ENCODE results near the gene RNF175. TPM values are rescaled to one million over a fixed set of nuclear protein-coding genes. Genes with fewer than 3 reads are reported as not detected.

RNF175 gene
- total and polyA plus RNA-seq, 10 donors = 0.26 to 1.9 (median 0.46) TPM; not detected in 1

DNA sequence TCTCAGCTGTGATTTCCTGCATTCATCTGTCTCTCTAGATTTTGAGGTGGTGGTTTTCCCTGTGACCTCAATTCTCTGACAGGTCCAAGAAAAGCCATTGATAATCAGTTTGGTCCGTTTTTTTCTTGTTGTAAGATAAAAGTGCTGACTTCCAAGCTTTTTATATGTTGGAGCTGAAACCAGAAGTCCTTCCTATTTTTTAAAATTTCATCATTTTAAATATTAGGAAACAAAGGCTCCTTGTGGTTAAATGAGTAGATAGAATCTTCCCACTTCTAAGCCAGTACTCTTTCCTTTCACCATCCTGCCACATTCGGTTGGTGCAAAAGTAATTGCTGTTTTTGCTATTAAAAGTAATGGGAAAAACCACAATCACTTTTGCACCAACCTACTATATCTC is 18.3 kb downstream of the RNF175 start:
- Histone ChIP-seq H3K27ac (peak overlapping the region in 2 of 8 donors; percentile 6 to 18), H3K4me3 (no peak overlapping the region), H3K36me3 (no peaks in the 10 kb centered on the region), H3K9me3 (peaks cover 0 to 21% (median 8%) of the 10 kb centered on the region in 8 donors), H3K27me3 (replicated peaks in 1 of 7) (no peaks in the 10 kb centered on the region), H3K4me1 (peaks cover 0 to 7% (median 0%) of the 10 kb centered on the region in 6 donors)
- 43 to 72% (median 60%) methylated on average over 2 of the region's 2 CpGs for WGBS, 5 donors
- intact Hi-C loops (cut with DNase I; ENCODE audit: low total_unique reads) = loop anchor here (10.0 kb wide), 1 partner anchor 397 kb away; the partner anchor contains the start of gene MND1
- TF ChIP-seq POLR2AphosphoS5 (IDR thresholded peaks at IDR 0.05) = no peak
- TF ChIP-seq, protein P1, sequence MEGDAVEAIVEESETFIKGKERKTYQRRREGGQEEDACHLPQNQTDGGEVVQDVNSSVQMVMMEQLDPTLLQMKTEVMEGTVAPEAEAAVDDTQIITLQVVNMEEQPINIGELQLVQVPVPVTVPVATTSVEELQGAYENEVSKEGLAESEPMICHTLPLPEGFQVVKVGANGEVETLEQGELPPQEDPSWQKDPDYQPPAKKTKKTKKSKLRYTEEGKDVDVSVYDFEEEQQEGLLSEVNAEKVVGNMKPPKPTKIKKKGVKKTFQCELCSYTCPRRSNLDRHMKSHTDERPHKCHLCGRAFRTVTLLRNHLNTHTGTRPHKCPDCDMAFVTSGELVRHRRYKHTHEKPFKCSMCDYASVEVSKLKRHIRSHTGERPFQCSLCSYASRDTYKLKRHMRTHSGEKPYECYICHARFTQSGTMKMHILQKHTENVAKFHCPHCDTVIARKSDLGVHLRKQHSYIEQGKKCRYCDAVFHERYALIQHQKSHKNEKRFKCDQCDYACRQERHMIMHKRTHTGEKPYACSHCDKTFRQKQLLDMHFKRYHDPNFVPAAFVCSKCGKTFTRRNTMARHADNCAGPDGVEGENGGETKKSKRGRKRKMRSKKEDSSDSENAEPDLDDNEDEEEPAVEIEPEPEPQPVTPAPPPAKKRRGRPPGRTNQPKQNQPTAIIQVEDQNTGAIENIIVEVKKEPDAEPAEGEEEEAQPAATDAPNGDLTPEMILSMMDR (IDR thresholded peaks at IDR 0.05 in 8 of 11, conservative IDR thresholded peaks at IDR 0.05 in 3 of 11) = no peak
- no peak for TF ChIP-seq POLR2A (IDR thresholded peaks at IDR 0.05)
- no peak for DNase-seq

DNA sequence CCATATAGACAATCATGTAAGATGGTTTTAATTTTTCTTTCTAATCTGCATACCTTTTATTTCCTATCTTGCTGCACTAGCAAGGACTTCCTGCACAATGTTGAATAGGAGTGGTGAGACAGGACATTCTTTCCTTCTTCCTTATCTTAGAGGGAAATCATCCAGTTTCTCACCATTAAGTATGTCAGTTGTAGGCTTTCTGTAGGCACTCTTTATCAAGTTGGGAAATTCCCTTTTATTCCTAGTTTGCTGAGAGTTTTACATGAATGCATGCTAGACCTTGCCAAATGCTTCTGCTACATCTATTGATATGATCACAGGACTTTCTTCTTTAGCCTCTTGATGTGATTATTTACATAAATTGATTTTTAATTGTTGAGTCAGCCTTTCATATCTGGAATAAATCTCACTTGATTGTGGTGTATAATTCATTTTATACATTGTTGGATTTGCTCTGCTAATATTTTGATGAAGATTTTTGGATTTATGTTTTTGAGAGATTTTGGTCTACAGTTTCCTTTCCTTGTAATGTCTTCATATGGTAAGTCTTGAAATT is 23.8 kb downstream of the RNF175 start:
- Histone ChIP-seq H3K27me3 (replicated peaks in 1 of 7) (no peaks in the 10 kb centered on the region), H3K4me3 (no peak overlapping the region), H3K36me3 (no peaks in the 10 kb centered on the region), H3K9me3 (peaks cover 0 to 17% (median 4%) of the 10 kb centered on the region in 8 donors), H3K27ac (no peak overlapping the region), H3K4me1 (peaks cover 0 to 2% (median 0%) of the 10 kb centered on the region in 6 donors)
- no peak for DNase-seq
- intact Hi-C loops (cut with DNase I; ENCODE audit: low total_unique reads) = no loop called here
- TF ChIP-seq POLR2AphosphoS5 (IDR thresholded peaks at IDR 0.05) (no peak), POLR2A (IDR thresholded peaks at IDR 0.05) (no peak)
- TF ChIP-seq, protein P1 (IDR thresholded peaks at IDR 0.05 in 8 of 11, conservative IDR thresholded peaks at IDR 0.05 in 3 of 11) = no peak

DNA sequence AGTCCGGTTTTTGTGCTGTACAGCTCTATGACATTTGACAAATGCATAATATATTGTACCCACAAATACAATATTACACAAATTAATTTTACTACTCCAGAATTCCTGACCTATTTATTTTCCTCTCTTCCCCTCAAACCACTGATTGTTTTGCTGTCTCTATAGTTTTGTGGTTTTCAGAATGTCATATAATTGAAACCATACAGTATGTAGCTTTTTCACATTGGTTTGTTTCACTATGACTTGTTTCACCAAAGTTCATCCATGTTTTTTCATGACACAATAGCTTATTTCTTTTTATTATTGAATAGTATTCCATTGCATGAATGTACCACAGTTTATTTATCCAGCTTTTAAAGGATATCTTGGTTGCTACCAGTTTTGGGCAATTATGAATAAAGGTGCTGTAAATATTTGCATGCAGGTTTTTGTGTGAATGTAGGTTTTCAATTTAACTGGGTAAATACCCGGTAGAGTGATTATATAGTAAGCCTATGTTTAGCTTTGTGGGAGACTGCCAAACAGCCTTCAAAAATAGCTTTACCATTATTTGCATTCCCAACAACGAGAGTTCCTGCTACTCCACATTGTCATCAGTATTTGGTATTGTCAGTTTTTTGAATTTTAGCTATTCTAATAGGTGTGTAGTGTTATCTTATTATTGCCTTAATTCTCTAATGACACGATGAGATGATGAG is 25.9 kb downstream of the RNF175 start:
- TF ChIP-seq, protein P1 (IDR thresholded peaks at IDR 0.05 in 8 of 11, conservative IDR thresholded peaks at IDR 0.05 in 3 of 11) = no peak
- TF ChIP-seq POLR2A (IDR thresholded peaks at IDR 0.05) (no peak), POLR2AphosphoS5 (IDR thresholded peaks at IDR 0.05) (no peak)
- H3K27ac ChIP-seq = no peak overlapping the region
- intact Hi-C loops (cut with DNase I; ENCODE audit: low total_unique reads) = no loop called here
- H3K36me3 ChIP-seq = no peaks in the 10 kb centered on the region
- 72 to 82% (median 76%) methylated on average over 4 of the region's 4 CpGs for WGBS, 5 donors
- peaks cover 4 to 17% (median 11%) of the 10 kb centered on the region in 6 donors for H3K4me1 ChIP-seq
- no peaks in the 10 kb centered on the region for H3K27me3 ChIP-seq (replicated peaks in 1 of 7)
- peaks cover 0 to 9% (median 0%) of the 10 kb centered on the region in 8 donors for H3K9me3 ChIP-seq
- no peak overlapping the region for H3K4me3 ChIP-seq
- DNase-seq = no peak

DNA sequence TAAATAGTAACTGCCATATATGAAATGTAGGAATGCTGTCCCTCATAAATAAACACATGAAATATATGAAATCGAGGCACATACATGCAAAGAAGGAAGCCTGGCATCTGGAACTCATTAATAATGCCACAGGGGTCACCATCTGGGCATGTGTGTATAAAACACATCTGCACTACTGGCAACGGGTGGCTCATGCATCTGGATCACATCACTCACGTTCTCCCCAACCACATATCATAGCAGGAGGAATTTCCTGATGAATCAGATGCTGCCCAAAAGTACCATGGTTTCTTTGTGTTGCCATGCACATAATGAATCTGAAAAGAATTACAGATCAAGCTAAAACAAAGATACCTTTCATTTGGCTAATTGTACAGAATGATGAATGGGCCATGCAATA is 28.6 kb downstream of the RNF175 start:
- TF ChIP-seq POLR2A (IDR thresholded peaks at IDR 0.05) (no peak), POLR2AphosphoS5 (IDR thresholded peaks at IDR 0.05) (no peak)
- TF ChIP-seq, protein P1 (IDR thresholded peaks at IDR 0.05 in 8 of 11, conservative IDR thresholded peaks at IDR 0.05 in 3 of 11) = no peak
- DNase-seq = no peak
- no peaks in the 10 kb centered on the region for H3K36me3 ChIP-seq
- intact Hi-C loops (cut with DNase I; ENCODE audit: low total_unique reads) = no loop called here
- H3K27ac ChIP-seq = no peak overlapping the region
- no peaks in the 10 kb centered on the region for H3K27me3 ChIP-seq (replicated peaks in 1 of 7)
- WGBS, 5 donors = 23 to 37% (median 36%) methylated on average over 3 of the region's 3 CpGs
- no peaks in the 10 kb centered on the region for H3K9me3 ChIP-seq
- no peak overlapping the region for H3K4me3 ChIP-seq
- peaks cover 5 to 42% (median 32%) of the 10 kb centered on the region in 6 donors for H3K4me1 ChIP-seq

All from spleen (tissue), 11 donors.